Peyer's patch (tissue), 4 donors: ENCODE results near the gene ERMARD. TPM values are rescaled to one million over a fixed set of nuclear protein-coding genes. Genes with fewer than 3 reads are reported as not detected.

ENCODE experiments used
- DNase-seq, 3 donors: peaks; one replicate each; pipeline ENCODE4 v3.0.0-alpha.2; 2017 to 2019
- H3K27ac ChIP-seq, 4 donors: fragments of 200-600 bp; sonication (generic); one replicate each; pipeline ENCODE4 v1.5.1; 2016 to 2019
- H3K27me3 ChIP-seq, 2 donors: fragments of 200-600 bp; sonication (generic); one replicate each; pipeline ENCODE4 v1.5.1; 2019
- H3K36me3 ChIP-seq, 3 donors: fragments of 200-600 bp; sonication (generic); one replicate each; pipeline ENCODE4 v1.5.1; 2016 to 2019
- H3K4me1 ChIP-seq, 4 donors: fragments of 200-600 bp; sonication (generic); one replicate each; pipeline ENCODE4 v1.5.1; 2016 to 2019
- H3K4me3 ChIP-seq, 4 donors: fragments of 200-600 bp; sonication (generic); 1 replicate in 3 of 4; 2 replicates in 1 of 4; pipeline ENCODE4 v1.5.1; 2016 to 2019; ENCODE audit warnings: mild to moderate bottlenecking in 1 of 4
- H3K9me3 ChIP-seq, 4 donors: fragments of 200-600 bp; sonication (generic); one replicate each; pipeline ENCODE4 v1.5.1; 2016 to 2019; ENCODE audit warnings: mild to moderate bottlenecking in 1 of 4
- CTCF ChIP-seq, 6 experiments: fragments of 450-650 bp in 4 of 6; fragments of 200-600 bp in 2 of 6; sonication (generic) in 1 of 6; IDR thresholded peaks; one replicate each; pipeline ENCODE4 v1.5.1; 2017 to 2019; ENCODE audit warnings: antibody characterized with exemption in 6 of 6, mild to moderate bottlenecking in 3 of 6, moderate library complexity in 1 of 6
- POLR2A ChIP-seq, 2 donors: fragments of 450-650 bp; IDR thresholded peaks; one replicate each; pipeline ENCODE4 v1.5.1; 2017; ENCODE audit warnings: antibody characterized with exemption in 2 of 2, mild to moderate bottlenecking in 2 of 2, moderate library complexity in 2 of 2
- total RNA-seq, 4 donors: library from RNA; depleted of rRNA; stranded (reverse); fragments of >200 nt; gene quantifications; one replicate each; pipeline ENCODE4 v1.1.0, GENCODE V29; 2016

ERMARD gene
- total RNA-seq, 4 donors from 2014 or later = 21.7 to 82.5 (median 32.6) TPM

DNA sequence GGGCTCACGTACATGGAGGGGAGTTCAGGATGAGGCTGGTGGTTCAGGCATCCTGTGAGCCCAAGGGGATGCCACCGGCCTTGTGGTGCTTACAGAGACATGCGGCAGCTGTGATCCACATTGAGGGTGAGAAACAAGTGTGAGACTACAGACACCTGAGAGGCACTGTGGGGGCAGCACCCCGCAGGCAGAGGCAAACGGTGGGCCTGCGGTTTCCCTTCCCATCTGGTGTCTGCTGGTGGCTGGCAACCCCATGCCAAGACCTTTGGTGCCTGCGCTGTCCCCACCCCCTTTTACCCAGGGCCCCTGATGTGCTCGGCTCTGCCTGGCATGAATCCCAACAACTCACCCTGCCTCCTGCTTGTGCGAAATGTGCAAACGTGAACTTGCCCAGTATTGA lies 42.0 kb downstream of the ERMARD start:
- H3K9me3 ChIP-seq = no peaks in the 10 kb centered on the region
- H3K27ac ChIP-seq = no peak overlapping the region
- H3K36me3 ChIP-seq = no peaks in the 10 kb centered on the region
- no peaks in the 10 kb centered on the region for H3K27me3 ChIP-seq
- H3K4me3 ChIP-seq = no peak overlapping the region
- TF ChIP-seq CTCF (IDR thresholded peaks at IDR 0.05) (no peak), POLR2A (IDR thresholded peaks at IDR 0.05) (no peak)
- peak in 1 of 3 donors; percentile 40 for DNase-seq
- peaks cover 0 to 16% (median 2%) of the 10 kb centered on the region in 4 donors for H3K4me1 ChIP-seq

DNA sequence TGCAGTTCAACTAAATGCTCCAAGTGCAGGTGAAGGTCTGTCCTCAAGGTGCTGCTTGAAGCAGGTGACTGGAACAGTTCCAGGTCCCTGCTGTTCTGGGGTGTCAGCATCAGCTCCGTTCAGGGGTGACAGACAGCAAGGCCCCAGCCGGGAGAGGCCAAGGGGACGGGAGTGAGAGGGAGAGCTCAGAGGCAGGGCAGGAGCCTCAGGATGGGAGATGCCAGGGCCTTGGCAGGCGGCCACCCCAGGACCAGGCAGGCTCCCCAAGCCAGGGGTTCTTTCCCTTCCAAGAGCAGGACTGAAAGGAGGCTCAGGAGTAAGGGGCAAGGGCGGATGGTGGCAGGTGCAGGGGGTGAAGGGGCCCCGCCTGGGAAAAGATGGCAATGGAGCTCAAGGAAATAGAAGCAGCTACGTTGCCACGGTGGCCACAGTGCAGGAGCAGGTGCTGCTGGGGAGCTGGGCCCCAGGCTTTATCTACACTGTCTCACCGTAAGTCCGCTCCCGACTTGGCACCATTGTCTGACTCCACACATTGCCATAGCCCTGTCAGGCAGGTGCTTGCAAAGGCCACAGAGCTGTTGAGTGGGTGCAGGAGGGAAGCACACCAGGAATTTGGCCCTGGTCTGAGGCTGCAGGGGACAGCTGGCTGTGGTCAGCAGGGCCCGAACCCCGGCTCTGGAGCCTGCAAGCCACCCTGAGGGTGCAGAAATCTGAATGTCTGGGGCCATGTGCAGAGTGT lies 43.1 kb downstream of the ERMARD start:
- peak in 2 of 3 donors; percentile 44 for DNase-seq
- TF ChIP-seq POLR2A (IDR thresholded peaks at IDR 0.05) (no peak), CTCF (IDR thresholded peaks at IDR 0.05) (no peak)
- no peak overlapping the region for H3K27ac ChIP-seq
- H3K4me3 ChIP-seq = no peak overlapping the region
- H3K4me1 ChIP-seq = peaks cover 0 to 12% (median 2%) of the 10 kb centered on the region in 4 donors
- H3K36me3 ChIP-seq = no peaks in the 10 kb centered on the region
- no peaks in the 10 kb centered on the region for H3K9me3 ChIP-seq
- H3K27me3 ChIP-seq = no peaks in the 10 kb centered on the region

DNA sequence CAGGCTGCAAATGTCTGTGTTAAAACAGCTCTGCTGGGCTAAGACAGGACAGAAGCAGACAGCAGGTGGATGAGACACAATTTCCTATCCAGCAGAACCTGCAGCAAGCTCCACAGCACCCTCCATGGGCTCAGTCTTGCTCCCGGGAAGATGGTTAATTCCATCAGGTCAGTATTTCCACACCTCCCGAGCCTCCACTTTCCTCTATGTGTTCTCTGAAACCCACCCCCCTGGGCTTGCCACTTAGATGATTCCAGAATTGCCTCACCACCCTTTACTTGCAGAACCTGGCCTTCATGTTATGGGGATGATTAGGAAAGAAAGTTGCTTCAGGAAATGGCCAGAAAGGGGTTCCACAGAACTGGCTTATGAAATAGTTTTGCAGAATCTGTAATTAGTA lies 43.8 kb downstream of the ERMARD start:
- no peak overlapping the region for H3K4me3 ChIP-seq
- no peak overlapping the region for H3K27ac ChIP-seq
- TF ChIP-seq POLR2A (IDR thresholded peaks at IDR 0.05) (no peak), CTCF (IDR thresholded peaks at IDR 0.05) (no peak)
- H3K27me3 ChIP-seq = no peaks in the 10 kb centered on the region
- H3K36me3 ChIP-seq = no peaks in the 10 kb centered on the region
- H3K4me1 ChIP-seq = peaks cover 0 to 9% (median 0%) of the 10 kb centered on the region in 4 donors
- DNase-seq = peak in 1 of 3 donors; percentile 4
- no peaks in the 10 kb centered on the region for H3K9me3 ChIP-seq

DNA sequence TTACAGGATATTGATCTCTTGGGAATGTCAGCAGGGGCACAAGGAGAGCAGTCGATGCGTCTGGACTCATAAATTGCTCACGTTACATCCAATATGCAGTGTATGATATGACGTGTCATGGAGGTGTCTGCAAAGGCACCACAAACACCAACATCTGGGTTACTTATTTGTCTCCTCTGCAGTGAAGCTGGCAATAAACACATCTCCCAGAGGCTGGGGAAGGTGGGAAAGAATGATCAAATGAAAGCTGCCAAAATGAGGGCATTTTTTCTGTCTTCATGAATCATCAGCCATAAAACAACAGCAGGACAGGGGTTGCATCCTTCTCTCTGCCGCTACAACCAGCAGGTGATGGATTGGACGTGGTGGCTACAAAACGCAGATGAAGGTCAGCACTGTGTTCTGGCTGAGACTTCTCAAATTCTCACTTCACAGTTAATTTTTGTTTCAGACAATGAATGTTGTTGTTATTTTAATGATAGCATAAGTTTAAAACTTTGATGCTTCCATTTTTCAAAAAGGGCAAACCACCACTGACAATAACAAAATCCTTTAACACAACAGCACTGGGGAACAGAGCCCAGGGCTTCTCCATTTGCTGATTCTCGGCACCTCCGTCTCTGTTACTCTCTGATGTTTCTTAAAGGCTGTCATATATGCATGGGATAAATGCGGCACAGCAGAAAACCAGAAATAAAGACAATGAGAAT lies 47.5 kb downstream of the ERMARD start:
- no peak overlapping the region for H3K27ac ChIP-seq
- H3K4me3 ChIP-seq = no peak overlapping the region

DNA sequence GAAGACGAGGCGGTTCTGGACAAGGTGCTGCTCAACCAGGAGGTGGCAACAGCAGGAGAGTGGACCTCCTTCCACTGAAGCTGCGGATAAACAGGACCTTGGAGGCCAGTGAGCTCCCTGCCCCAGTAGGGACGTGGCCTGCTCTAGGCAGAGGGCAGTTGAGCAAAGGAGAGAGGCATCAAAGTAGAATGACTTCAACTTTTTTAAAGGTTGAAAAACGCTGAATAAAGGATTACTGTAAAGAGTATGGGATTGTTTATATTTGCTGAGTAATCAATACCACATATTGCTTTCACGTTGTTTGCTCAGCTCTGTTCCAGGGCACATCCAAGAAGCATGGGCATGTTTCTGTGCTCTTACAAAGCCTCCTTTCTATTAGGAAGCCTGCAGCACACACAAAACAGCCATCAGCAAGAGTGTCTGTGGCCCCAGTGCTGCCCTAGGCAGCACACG lies 48.1 kb downstream of the ERMARD start:
- H3K27me3 ChIP-seq = no peaks in the 10 kb centered on the region
- H3K36me3 ChIP-seq = no peaks in the 10 kb centered on the region
- H3K27ac ChIP-seq = no peak overlapping the region
- no peaks in the 10 kb centered on the region for H3K9me3 ChIP-seq
- no peak overlapping the region for H3K4me3 ChIP-seq
- no peaks in the 10 kb centered on the region for H3K4me1 ChIP-seq
- TF ChIP-seq CTCF (IDR thresholded peaks at IDR 0.05) (no peak), POLR2A (IDR thresholded peaks at IDR 0.05) (no peak)
- peak in 1 of 3 donors; percentile 15 for DNase-seq

More for the DNA sequence above, 47.5 kb downstream of the ERMARD start:
- H3K27me3 ChIP-seq = no peaks in the 10 kb centered on the region
- H3K9me3 ChIP-seq = no peaks in the 10 kb centered on the region
- DNase-seq = no peak
- TF ChIP-seq CTCF (IDR thresholded peaks at IDR 0.05) (no peak), POLR2A (IDR thresholded peaks at IDR 0.05) (no peak)
- no peaks in the 10 kb centered on the region for H3K4me1 ChIP-seq
- H3K36me3 ChIP-seq = no peaks in the 10 kb centered on the region
